Loucy (cell line): ENCODE measurements around the gene PKD2L2.
A peak's percentile ranks its signal among the peaks of the same experiment; 100 is the strongest.

Experiments used
- H2AFZ ChIP-seq: fragments of 200-600 bp; sonication (generic); 2 replicates; pipeline ENCODE4 v1.6.0; 2016; ENCODE audit warnings: antibody characterized with exemption, mild to moderate bottlenecking, low read length, moderate library complexity
- H3F3A ChIP-seq: fragments of 200-600 bp; 2 replicates; pipeline ENCODE4 v1.6.0; 2016; ENCODE audit warnings: antibody characterized with exemption, low read depth, mild to moderate bottlenecking
- H3K27me3 ChIP-seq: fragments of 200-600 bp; sonication (generic); 2 replicates; pipeline ENCODE4 v1.6.1; 2014; ENCODE audit warnings: low read length, mild to moderate bottlenecking; ENCODE audit not compliant: insufficient read depth, poor library complexity, severe bottlenecking
- H3K36me3 ChIP-seq: fragments of 200-600 bp; sonication (generic); 2 replicates; pipeline ENCODE4 v1.6.1; 2016; ENCODE audit warnings: low read length; ENCODE audit not compliant: insufficient read depth
- H3K4me1 ChIP-seq: fragments of 200-600 bp; sonication (generic); 2 replicates; pipeline ENCODE4 v1.5.1; 2014; ENCODE audit warnings: low read length, mild to moderate bottlenecking; ENCODE audit not compliant: insufficient read depth, poor library complexity, severe bottlenecking
- H3K4me2 ChIP-seq: fragments of 200-600 bp; sonication (generic); 2 replicates; pipeline ENCODE4 v1.6.0; 2014; ENCODE audit warnings: antibody characterized with exemption, low read length, low read depth, mild to moderate bottlenecking; ENCODE audit not compliant: poor library complexity, severe bottlenecking
- H3K4me3 ChIP-seq: fragments of 200-600 bp; sonication (generic); 2 replicates; pipeline ENCODE4 v1.5.1; 2014; ENCODE audit warnings: low read length, mild to moderate bottlenecking, mixed read lengths; ENCODE audit not compliant: poor library complexity, severe bottlenecking
- H3K79me2 ChIP-seq: fragments of 200-600 bp; sonication (generic); 2 replicates; pipeline ENCODE4 v1.6.1; 2014; ENCODE audit warnings: low read length; ENCODE audit not compliant: insufficient read depth
- H3K9ac ChIP-seq: fragments of 200-600 bp; sonication (generic); 2 replicates; pipeline ENCODE4 v1.6.0; 2014; ENCODE audit warnings: mild to moderate bottlenecking, low read depth, low read length, moderate library complexity; ENCODE audit not compliant: poor library complexity, severe bottlenecking
- H3K9me2 ChIP-seq: fragments of 200-600 bp; sonication (generic); replicated peaks from 2 replicates; pipeline ENCODE4 v1.6.1; 2016; ENCODE audit warnings: low read depth, low read length, mixed read lengths
- H3K9me3 ChIP-seq: fragments of 200-600 bp; sonication (generic); 2 replicates; pipeline ENCODE4 v1.6.1; 2014; ENCODE audit warnings: mild to moderate bottlenecking, antibody characterized with exemption, low read length, low read depth; ENCODE audit not compliant: insufficient read depth
- H4K20me1 ChIP-seq: fragments of 200-600 bp; sonication (generic); 2 replicates; pipeline ENCODE4 v1.6.0; 2014; ENCODE audit warnings: antibody characterized with exemption, low read length, mild to moderate bottlenecking; ENCODE audit not compliant: insufficient read depth, poor library complexity, severe bottlenecking
- CTCF ChIP-seq: fragments of 200-600 bp; sonication (generic); conservative IDR thresholded peaks from 2 replicates; pipeline ENCODE4 v1.5.1; 2014; ENCODE audit warnings: mild to moderate bottlenecking, antibody characterized with exemption, low read length
- EZH2phosphoT487 ChIP-seq: fragments of 200-600 bp; IDR thresholded peaks from 2 replicates; pipeline ENCODE4 v1.6.1; 2018; ENCODE audit warnings: antibody characterized with exemption, mild to moderate bottlenecking, moderate library complexity, borderline replicate concordance

The PKD2L2 gene

GRCh38 chr5:137888863-137889759 is at the start of gene PKD2L2:
TSS of gene PKD2L2 (plus strand) at chr5:137889457. CDS start at chr5:137889492, 35 bp downstream.
- Histone ChIP-seq H3K9me3 (no peaks in the 10 kb centered on the region), H3K9me2 (no peaks in the 10 kb centered on the region), H3K4me3 (peak within 1 kb of the TSS; percentile 85), H3K4me1 (peaks cover 26% of the 10 kb centered on the region), H3K27me3 (no peaks in the 10 kb centered on the region), H3K9ac (peak within 1 kb of the TSS; percentile 89), H3K4me2 (peak within 1 kb of the TSS; percentile 89), H2AFZ (peak within 1 kb of the TSS; percentile 90), H3F3A (no peaks in the 10 kb centered on the region), H3K36me3 (no peaks in the 10 kb centered on the region), H3K79me2 (peaks cover 10% of the 10 kb centered on the region), H4K20me1 (no peaks in the 10 kb centered on the region)
- TF ChIP-seq EZH2phosphoT487 (no peak), CTCF (no peak)

- Histone ChIP-seq H3K9me2 (no peaks in the 10 kb centered on the region), H3K4me1 (peaks cover 20% of the 10 kb centered on the region), H3F3A (no peaks in the 10 kb centered on the region), H3K79me2 (no peaks in the 10 kb centered on the region), H3K9me3 (no peaks in the 10 kb centered on the region), H4K20me1 (no peaks in the 10 kb centered on the region), H3K36me3 (no peaks in the 10 kb centered on the region), H3K4me2 (no peak overlapping the region), H3K9ac (no peak overlapping the region), H3K4me3 (no peak overlapping the region), H3K27me3 (no peaks in the 10 kb centered on the region), H2AFZ (no peak overlapping the region)
- TF ChIP-seq CTCF (no peak), EZH2phosphoT487 (no peak)
Observed at GRCh38 chr5:137842296-137842695, 47.0 kb upstream of the PKD2L2 start.

- Histone ChIP-seq H3F3A (no peaks in the 10 kb centered on the region), H3K4me2 (no peak overlapping the region), H3K79me2 (no peaks in the 10 kb centered on the region), H3K9me2 (no peaks in the 10 kb centered on the region), H3K9ac (no peak overlapping the region), H3K27me3 (no peaks in the 10 kb centered on the region), H2AFZ (no peak overlapping the region), H3K4me3 (no peak overlapping the region), H3K36me3 (no peaks in the 10 kb centered on the region), H4K20me1 (no peaks in the 10 kb centered on the region), H3K9me3 (no peaks in the 10 kb centered on the region), H3K4me1 (peaks cover 25% of the 10 kb centered on the region)
- TF ChIP-seq EZH2phosphoT487 (no peak), CTCF (no peak)
Observed at GRCh38 chr5:137843676-137844299, 45.5 kb upstream of the PKD2L2 start.
